HepG2 (cell line): ENCODE results near the gene PAMR1. TPM values are rescaled to one million over a fixed set of nuclear protein-coding genes. Genes with fewer than 3 reads are reported as not detected.

Source experiments
- ATAC-seq: fragments of 200-7000 bp; cut with Tn5 transposase; 3 replicates; pipeline ENCODE4 v1.9.1; 2020; ENCODE audit warnings: mild to moderate bottlenecking, moderate library complexity
- BruUV-seq: library from RNA; stranded (reverse); fragments of 400-500 nt; replicated peaks from 2 replicates; lab custom pipeline; 2021; lab: Mats Ljungman, UMichigan
- CTCF ChIA-PET: fragments of 300-600 bp; formaldehyde crosslinking; extraction: SDS; loops from one replicate; lab custom pipeline; 2021; ENCODE audit warnings: low total read pairs, inconsistent platforms, low intra/inter-chr PET ratio; lab: Yijun Ruan, JAX
- POLR2A ChIA-PET: fragments of 350-600 bp; sonication (Branson Sonifier 250); formaldehyde crosslinking; loops from one replicate; lab custom pipeline; 2020; ENCODE audit warnings: antibody characterized with exemption, inconsistent platforms; lab: Yijun Ruan, JAX
- DNase-seq: peaks from one replicate; pipeline ENCODE4 v3.0.0-alpha.2; 2015; ENCODE audit warnings: low spot score
- FAIRE-seq: peaks from 3 replicates; lab custom pipeline; 2011; peaks lifted over from hg19 to GRCh38; lab: Jason Lieb, UNC
- H2AFZ ChIP-seq: one replicate; pipeline ENCODE4 v1.6.1; 2011; ENCODE audit warnings: low read length, inconsistent platforms
- H3K27ac ChIP-seq: fragments of 300-600 bp; 3 replicates; pipeline ENCODE4 v1.8.0; 2011; ENCODE audit warnings: mixed run types, mild to moderate bottlenecking, mixed read lengths, low read length, inconsistent platforms; ENCODE audit not compliant: insufficient read depth; ENCODE audit errors: extremely low read length
- H3K27me3 ChIP-seq, 2 experiments: fragments of 200-600 bp in 1 of 2; 2 replicates in 1 of 2; 3 replicates in 1 of 2; pipeline versions ENCODE4 v1.6.0 to v1.8.0; 2011; ENCODE audit warnings: low read length in 2 of 2, mild to moderate bottlenecking in 2 of 2, moderate library complexity in 2 of 2, inconsistent platforms in 1 of 2; ENCODE audit not compliant: insufficient read depth in 2 of 2, control insufficient read depth in 1 of 2
- H3K36me3 ChIP-seq, 2 experiments: fragments of 200-600 bp in 1 of 2; replicated peaks in 1 of 2; 2 replicates in 1 of 2; 3 replicates in 1 of 2; pipeline versions ENCODE4 v1.5.1 to v1.8.0; 2011; ENCODE audit warnings: low read length in 2 of 2, inconsistent platforms in 1 of 2; ENCODE audit not compliant: insufficient read depth in 2 of 2, control insufficient read depth in 1 of 2
- H3K4me1 ChIP-seq: 2 replicates; pipeline ENCODE4 v1.5.1; 2012; ENCODE audit warnings: low read length, inconsistent platforms; ENCODE audit not compliant: insufficient read depth
- H3K4me2 ChIP-seq: 2 replicates; pipeline ENCODE4 v1.6.0; 2011; ENCODE audit warnings: low read depth, low read length, inconsistent platforms
- H3K4me3 ChIP-seq, 3 experiments: fragments of 200-600 bp in 1 of 3; sonication (generic), shearing (Covaris generic) in 1 of 3; replicated peaks in 1 of 3; 2 replicates each; pipeline ENCODE4 v1.5.1; 2011 to 2016; ENCODE audit warnings: low read length in 3 of 3, inconsistent platforms in 2 of 3, low read depth in 2 of 3, mild to moderate bottlenecking in 2 of 3, control low read depth in 1 of 3, mixed read lengths in 1 of 3; ENCODE audit not compliant: insufficient read depth in 1 of 3
- H3K79me2 ChIP-seq: one replicate; pipeline ENCODE4 v1.6.1; 2011; ENCODE audit warnings: low read length, inconsistent platforms; ENCODE audit not compliant: insufficient read depth
- H3K9ac ChIP-seq: 2 replicates; pipeline ENCODE4 v1.6.0; 2011; ENCODE audit warnings: mild to moderate bottlenecking, low read depth, low read length, inconsistent platforms; ENCODE audit not compliant: insufficient read depth
- H3K9me3 ChIP-seq: 2 replicates; pipeline ENCODE4 v1.5.1; 2012; ENCODE audit warnings: mild to moderate bottlenecking, low read length
- H4K20me1 ChIP-seq: 2 replicates; pipeline ENCODE4 v1.6.0; 2011; ENCODE audit warnings: inconsistent platforms, mild to moderate bottlenecking, low read length, moderate library complexity; ENCODE audit not compliant: insufficient read depth
- AFF4 ChIP-seq: sonication (generic); formaldehyde crosslinking; IDR thresholded peaks from 2 replicates; pipeline ENCODE4 v1.4.0; 2020; ENCODE audit warnings: missing genetic modification reagents
- HOXA5 ChIP-seq: sonication (generic); formaldehyde crosslinking; IDR thresholded peaks from 2 replicates; pipeline ENCODE4 v1.4.0; 2020; ENCODE audit warnings: missing genetic modification reagents
- NPAS2 ChIP-seq: sonication (generic); formaldehyde crosslinking; IDR thresholded peaks from 2 replicates; pipeline ENCODE4 v1.8.0; 2022; ENCODE audit warnings: mild to moderate bottlenecking, missing genetic modification reagents, borderline replicate concordance
- ZBTB38 ChIP-seq: sonication (generic); formaldehyde crosslinking; IDR thresholded peaks from 2 replicates; pipeline ENCODE4 v1.5.1; 2020; ENCODE audit warnings: mild to moderate bottlenecking, missing genetic modification reagents
- ZFP36L1 ChIP-seq: sonication (generic); formaldehyde crosslinking; IDR thresholded peaks from 2 replicates; pipeline ENCODE4 v1.8.0; 2022; ENCODE audit warnings: mild to moderate bottlenecking, missing genetic modification reagents, moderate library complexity
- ZNF124 ChIP-seq: sonication (generic); formaldehyde crosslinking; IDR thresholded peaks from 2 replicates; pipeline ENCODE4 v1.4.0; 2020; ENCODE audit warnings: missing genetic modification reagents
- ZNF207 ChIP-seq: fragments of 450-650 bp; IDR thresholded peaks from 2 replicates; pipeline ENCODE4 v1.6.1; 2016; ENCODE audit warnings: antibody characterized with exemption, borderline replicate concordance
- ZNF446 ChIP-seq: sonication (generic); formaldehyde crosslinking; IDR thresholded peaks from 2 replicates; pipeline ENCODE4 v1.5.0; 2020; ENCODE audit warnings: mild to moderate bottlenecking, missing genetic modification reagents
- ZNF547 ChIP-seq: sonication (generic); formaldehyde crosslinking; IDR thresholded peaks from 2 replicates; pipeline ENCODE4 v1.5.1; 2020; ENCODE audit warnings: mild to moderate bottlenecking, missing genetic modification reagents
- ZNF670 ChIP-seq: sonication (generic); formaldehyde crosslinking; IDR thresholded peaks from 2 replicates; pipeline ENCODE4 v1.8.0; 2022; ENCODE audit warnings: mild to moderate bottlenecking, missing genetic modification reagents, borderline replicate concordance
- ZNF678 ChIP-seq: sonication (generic); formaldehyde crosslinking; IDR thresholded peaks from 2 replicates; pipeline ENCODE4 v1.4.0; 2020; ENCODE audit warnings: mild to moderate bottlenecking, missing genetic modification reagents
- ZNF720 ChIP-seq: sonication (generic); formaldehyde crosslinking; IDR thresholded peaks from 2 replicates; pipeline ENCODE4 v1.4.0; 2020; ENCODE audit warnings: missing genetic modification reagents
- ZNF737 ChIP-seq: sonication (generic); formaldehyde crosslinking; IDR thresholded peaks from 2 replicates; pipeline ENCODE4 v1.5.0; 2020; ENCODE audit warnings: missing genetic modification reagents, mild to moderate bottlenecking, borderline replicate concordance
- WGBS: methylation state at CpG from one replicate; pipeline ENCODE4 v1.1.6; 2017; ENCODE audit warnings: low lambda C conversion rate; 5-methylcytosine and 5-hydroxymethylcytosine counted together
- in situ Hi-C: cut with HindIII; loops from 2 replicates; pipeline ENCODE4 v1.10.0; 2017; ENCODE audit warnings: low pct_unique_long_range_greater_than_20kb; ENCODE audit not compliant: extremely low pct_ligation_motif_present
- intact Hi-C: fragments of 100-400 bp; cut with micrococcal nuclease; formaldehyde crosslinking; loops from one replicate; pipeline ENCODE4 v1.10.0; 2022; ENCODE audit not compliant: unreplicated experiment
- polyA plus RNA-seq, 8 experiments: library from polyadenylated mRNA; depleted of rRNA in 3 of 8; stranded (reverse) in 7 of 8; unstranded in 1 of 8; fragments of >200 nt; fragmentation: Illumina TruSeq in 4 of 8; extraction: Trizol in 4 of 8; gene quantifications; 2 replicates each; pipeline versions ENCODE4 v1.2.1 to v1.2.3, GENCODE V29; 2011 to 2016; ENCODE audit warnings: low read depth in 4 of 8, missing spikeins in 1 of 8, mixed read lengths in 1 of 8; ENCODE audit not compliant: insufficient read depth in 1 of 8
- total RNA-seq, 5 experiments: library from RNA; depleted of rRNA; stranded (reverse); fragments of >200 nt; fragmentation: Illumina TruSeq; extraction: Trizol; gene quantifications; 2 replicates each; pipeline ENCODE4 v1.2.3, GENCODE V29; 2016; ENCODE audit warnings: low read depth in 1 of 5
- TF ChIP-seq, protein P1 (sequence below): sonication (generic); formaldehyde crosslinking; IDR thresholded peaks from 2 replicates; pipeline ENCODE4 v1.8.1; 2023; ENCODE audit warnings: mild to moderate bottlenecking, missing genetic modification reagents
- TF ChIP-seq, protein P2 (sequence below): sonication (generic); formaldehyde crosslinking; IDR thresholded peaks from 2 replicates; pipeline ENCODE4 v1.4.0; 2020; ENCODE audit warnings: missing genetic modification reagents
- TF ChIP-seq, protein P3 (sequence below): IDR thresholded peaks from 2 replicates; pipeline ENCODE4 v1.6.1; 2016

PAMR1 gene
- total and polyA plus RNA-seq, 2 of the 13 experiments (the other 11 are each of a cell fraction or from before 2014, with no cell fraction given) = not detected

- TF ChIP-seq ZNF207 (no peak), ZNF124 (CRISPR knock-in tag) (no peak), ZFP36L1 (CRISPR knock-in tag) (no peak), ZNF670 (CRISPR knock-in tag) (no peak), ZBTB38 (CRISPR knock-in tag) (no peak), NPAS2 (CRISPR knock-in tag) (no peak)
- TF ChIP-seq, protein P1, sequence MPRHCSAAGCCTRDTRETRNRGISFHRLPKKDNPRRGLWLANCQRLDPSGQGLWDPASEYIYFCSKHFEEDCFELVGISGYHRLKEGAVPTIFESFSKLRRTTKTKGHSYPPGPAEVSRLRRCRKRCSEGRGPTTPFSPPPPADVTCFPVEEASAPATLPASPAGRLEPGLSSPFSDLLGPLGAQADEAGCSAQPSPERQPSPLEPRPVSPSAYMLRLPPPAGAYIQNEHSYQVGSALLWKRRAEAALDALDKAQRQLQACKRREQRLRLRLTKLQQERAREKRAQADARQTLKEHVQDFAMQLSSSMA = no peak
- TF ChIP-seq, protein P2, sequence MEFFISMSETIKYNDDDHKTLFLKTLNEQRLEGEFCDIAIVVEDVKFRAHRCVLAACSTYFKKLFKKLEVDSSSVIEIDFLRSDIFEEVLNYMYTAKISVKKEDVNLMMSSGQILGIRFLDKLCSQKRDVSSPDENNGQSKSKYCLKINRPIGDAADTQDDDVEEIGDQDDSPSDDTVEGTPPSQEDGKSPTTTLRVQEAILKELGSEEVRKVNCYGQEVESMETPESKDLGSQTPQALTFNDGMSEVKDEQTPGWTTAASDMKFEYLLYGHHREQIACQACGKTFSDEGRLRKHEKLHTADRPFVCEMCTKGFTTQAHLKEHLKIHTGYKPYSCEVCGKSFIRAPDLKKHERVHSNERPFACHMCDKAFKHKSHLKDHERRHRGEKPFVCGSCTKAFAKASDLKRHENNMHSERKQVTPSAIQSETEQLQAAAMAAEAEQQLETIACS (CRISPR knock-in tag) = no peak
These were observed 24.4 kb upstream of the PAMR1 start (continued) for GRCh38 chr11:35549787-35550186.

DNA sequence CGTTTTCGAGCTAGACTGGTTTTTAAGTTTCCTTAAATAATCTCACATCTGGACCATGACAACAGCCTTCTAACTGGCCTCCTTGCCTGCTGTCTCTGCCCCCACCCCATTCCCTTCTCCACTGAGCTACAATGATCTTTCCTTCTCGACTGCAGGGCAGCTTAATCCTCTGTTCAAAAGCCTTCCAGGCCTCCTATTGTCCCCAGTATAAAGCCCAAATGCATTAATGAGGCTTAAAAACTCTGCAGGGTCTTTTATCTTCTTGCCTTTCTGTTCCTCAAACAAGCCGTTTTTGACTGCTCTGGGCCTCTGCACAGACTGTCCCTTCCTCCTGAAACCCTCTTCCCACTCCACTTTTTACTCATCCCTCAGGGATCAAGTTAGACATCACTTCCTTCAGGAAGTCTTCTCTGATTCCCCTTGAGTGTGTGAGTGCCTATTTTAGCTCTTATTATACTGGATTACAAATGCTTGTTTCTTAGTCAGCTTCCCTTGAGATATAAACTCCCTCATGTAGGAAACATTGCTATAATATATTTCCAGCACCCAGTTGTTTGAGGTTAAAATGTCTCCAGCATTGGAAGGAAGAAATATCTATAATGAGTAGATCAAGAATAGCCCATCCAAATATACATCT lies 23.6 kb upstream of the PAMR1 start:
- H3K27me3 ChIP-seq = peaks cover 0 to 24% of the 10 kb centered on the region in 2 experiments; a peak in 3 of 5 replicates
- H2AFZ ChIP-seq = no peak overlapping the region
- H3K4me3 ChIP-seq = no peak overlapping the region
- no peaks in the 10 kb centered on the region for H4K20me1 ChIP-seq
- no peaks in the 10 kb centered on the region for H3K36me3 ChIP-seq
- POLR2A ChIA-PET = no interaction called here
- CTCF ChIA-PET = no interaction called here
- H3K27ac ChIP-seq = no peak overlapping the region
- H3K9me3 ChIP-seq = no peaks in the 10 kb centered on the region
- no peak overlapping the region for H3K4me2 ChIP-seq
- no peak for ATAC-seq
- no peak for DNase-seq
- WGBS = 0% methylated on average over 4 of the region's 4 CpGs
- no peaks in the 10 kb centered on the region for H3K4me1 ChIP-seq
- intact Hi-C loops (no loop called here), in situ Hi-C loops (no loop called here)
- FAIRE-seq = no peak
- no TSS peak for BruUV-seq
- H3K79me2 ChIP-seq = no peaks in the 10 kb centered on the region
- no peak overlapping the region for H3K9ac ChIP-seq
- TF ChIP-seq, protein P3, sequence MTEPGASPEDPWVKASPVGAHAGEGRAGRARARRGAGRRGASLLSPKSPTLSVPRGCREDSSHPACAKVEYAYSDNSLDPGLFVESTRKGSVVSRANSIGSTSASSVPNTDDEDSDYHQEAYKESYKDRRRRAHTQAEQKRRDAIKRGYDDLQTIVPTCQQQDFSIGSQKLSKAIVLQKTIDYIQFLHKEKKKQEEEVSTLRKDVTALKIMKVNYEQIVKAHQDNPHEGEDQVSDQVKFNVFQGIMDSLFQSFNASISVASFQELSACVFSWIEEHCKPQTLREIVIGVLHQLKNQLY (CRISPR knock-in tag) = no peak
- no peak for TF ChIP-seq ZNF446 (CRISPR knock-in tag)
- TF ChIP-seq ZNF720 (CRISPR knock-in tag) = no peak
- no peak for TF ChIP-seq AFF4
- TF ChIP-seq HOXA5 (CRISPR knock-in tag) = no peak
- TF ChIP-seq ZNF547 (CRISPR knock-in tag) = no peak
- no peak for TF ChIP-seq ZNF678 (CRISPR knock-in tag)
- no peak for TF ChIP-seq ZNF737
